PC-9 (cell line): ENCODE measurements around the gene PLK1.

Experiments used
- EZH2 ChIP-seq: fragments of 200-600 bp; sonication (generic); IDR thresholded peaks from 2 replicates; pipeline ENCODE4 v1.8.0; 2017; ENCODE audit warnings: antibody characterized with exemption, low read depth
- TF ChIP-seq, protein P1 (sequence below): fragments of 200-600 bp; sonication (generic); conservative IDR thresholded peaks from 2 replicates; pipeline ENCODE4 v1.6.1; 2017; ENCODE audit warnings: mixed run types, antibody characterized with exemption, mild to moderate bottlenecking, moderate library complexity

DNA sequence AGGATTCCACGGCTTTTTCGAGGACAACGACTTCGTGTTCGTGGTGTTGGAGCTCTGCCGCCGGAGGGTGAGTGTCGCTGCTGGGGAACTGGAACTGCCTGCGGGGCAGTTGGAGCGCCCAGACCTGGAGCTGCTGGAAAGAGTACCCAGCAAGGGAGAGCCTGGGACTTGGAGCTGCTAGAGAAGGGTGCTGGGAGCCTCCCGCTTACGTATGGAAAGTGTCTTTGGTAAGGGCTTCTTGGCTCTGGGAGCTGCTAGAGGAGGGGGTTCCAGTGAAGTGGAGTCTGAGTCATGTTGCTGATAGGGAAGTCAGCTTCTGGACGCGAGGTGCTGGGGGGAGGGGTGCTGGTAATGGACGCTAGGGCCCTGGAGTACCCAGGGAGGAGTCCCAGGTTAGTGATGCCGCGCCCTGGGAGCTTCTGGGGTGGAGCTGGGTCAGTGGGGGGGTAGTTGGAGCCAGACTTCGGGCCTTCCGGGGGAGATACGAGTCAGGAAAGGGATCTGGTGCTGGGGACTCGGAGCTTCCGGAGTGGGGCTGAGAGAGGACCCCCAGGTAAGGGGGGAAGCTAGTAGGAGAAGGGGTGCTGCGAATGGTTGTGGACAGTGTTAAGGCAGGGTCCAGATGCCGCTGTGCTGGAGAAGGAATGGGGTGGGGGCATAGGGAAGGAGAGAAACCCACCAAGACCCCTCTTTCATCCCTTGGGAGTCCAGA is 741 bp downstream of the PLK1 start:
- TF ChIP-seq, protein P1, sequence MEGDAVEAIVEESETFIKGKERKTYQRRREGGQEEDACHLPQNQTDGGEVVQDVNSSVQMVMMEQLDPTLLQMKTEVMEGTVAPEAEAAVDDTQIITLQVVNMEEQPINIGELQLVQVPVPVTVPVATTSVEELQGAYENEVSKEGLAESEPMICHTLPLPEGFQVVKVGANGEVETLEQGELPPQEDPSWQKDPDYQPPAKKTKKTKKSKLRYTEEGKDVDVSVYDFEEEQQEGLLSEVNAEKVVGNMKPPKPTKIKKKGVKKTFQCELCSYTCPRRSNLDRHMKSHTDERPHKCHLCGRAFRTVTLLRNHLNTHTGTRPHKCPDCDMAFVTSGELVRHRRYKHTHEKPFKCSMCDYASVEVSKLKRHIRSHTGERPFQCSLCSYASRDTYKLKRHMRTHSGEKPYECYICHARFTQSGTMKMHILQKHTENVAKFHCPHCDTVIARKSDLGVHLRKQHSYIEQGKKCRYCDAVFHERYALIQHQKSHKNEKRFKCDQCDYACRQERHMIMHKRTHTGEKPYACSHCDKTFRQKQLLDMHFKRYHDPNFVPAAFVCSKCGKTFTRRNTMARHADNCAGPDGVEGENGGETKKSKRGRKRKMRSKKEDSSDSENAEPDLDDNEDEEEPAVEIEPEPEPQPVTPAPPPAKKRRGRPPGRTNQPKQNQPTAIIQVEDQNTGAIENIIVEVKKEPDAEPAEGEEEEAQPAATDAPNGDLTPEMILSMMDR, result no peak
- TF ChIP-seq EZH2, result no peak
